GM18873 (cell line): ENCODE measurements around the gene WNT2.
A peak's percentile ranks its signal among the peaks of the same experiment; 100 is the strongest.
"Not testable (repeated sequence)": the region's sequence is repeated elsewhere in the genome, so short reads cannot be mapped to it uniquely, and the experiment has no call there.

ENCODE experiments used
- ATAC-seq: cut with Tn5 transposase; IDR thresholded peaks from one replicate; pipeline ENCODE4 v1.9.1; 2021; ENCODE audit warnings: mild to moderate bottlenecking, moderate library complexity, moderate number of reproducible peaks; ENCODE audit not compliant: unreplicated experiment, low FRiP score

The WNT2 gene

DNA sequence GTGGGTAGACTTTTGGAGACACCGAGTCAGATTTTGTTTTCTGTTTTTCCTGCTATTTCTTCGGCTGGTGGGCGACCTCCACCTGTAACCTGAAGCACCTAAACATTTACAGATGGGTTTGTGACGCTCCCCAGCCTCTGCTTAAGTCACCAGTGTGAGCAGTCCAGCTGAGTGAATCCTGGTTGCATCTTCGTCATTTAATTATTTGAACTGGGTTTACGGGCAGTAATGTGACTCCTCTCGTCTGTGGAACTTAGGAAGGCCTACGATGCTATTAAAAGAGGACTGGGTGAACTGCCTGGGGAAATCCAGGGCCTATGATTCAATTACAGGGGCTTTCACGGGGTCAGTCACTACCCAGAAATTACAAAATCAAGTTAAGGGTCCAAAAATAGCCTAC is 52.5 kb downstream of the WNT2 start:
- ATAC-seq = no peak

DNA sequence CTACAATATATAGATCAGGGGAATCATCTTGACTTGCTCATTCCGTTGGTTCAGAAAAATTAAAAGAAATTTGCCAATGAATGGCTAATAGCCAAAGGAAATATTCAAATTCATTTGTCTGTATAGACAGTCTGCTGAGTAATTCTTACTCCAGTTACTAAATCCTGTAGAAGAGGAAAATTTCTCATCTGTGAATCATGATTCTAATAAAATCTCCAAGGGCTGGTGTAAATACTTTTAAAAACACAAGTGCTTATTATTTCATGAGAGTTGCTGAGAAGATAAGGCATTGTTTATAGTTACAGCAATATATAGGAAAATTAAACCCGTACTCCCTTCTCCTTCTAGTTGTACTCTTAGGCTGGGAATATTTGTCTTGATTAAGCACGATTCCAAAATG is 53.0 kb downstream of the WNT2 start:
- no peak for ATAC-seq

DNA sequence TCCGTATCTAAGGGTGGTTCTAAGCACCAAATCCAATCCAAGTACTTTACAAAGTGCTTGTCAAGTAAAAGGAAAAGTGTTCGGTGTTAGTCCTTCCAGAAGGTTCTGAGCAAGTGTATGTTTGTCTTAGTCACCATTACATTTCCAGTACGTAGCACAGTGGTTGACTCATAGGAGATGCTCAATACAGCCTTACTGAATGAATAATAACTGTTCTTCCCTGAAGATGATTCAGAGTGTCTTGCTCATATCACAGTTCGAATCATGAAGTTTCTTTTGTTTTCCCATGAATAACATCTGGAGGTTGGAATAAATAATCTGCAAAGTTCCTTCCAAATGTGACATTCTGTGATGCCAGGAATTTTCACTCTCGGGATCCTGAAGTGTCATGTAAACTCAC is 53.4 kb downstream of the WNT2 start:
- no peak for ATAC-seq

DNA sequence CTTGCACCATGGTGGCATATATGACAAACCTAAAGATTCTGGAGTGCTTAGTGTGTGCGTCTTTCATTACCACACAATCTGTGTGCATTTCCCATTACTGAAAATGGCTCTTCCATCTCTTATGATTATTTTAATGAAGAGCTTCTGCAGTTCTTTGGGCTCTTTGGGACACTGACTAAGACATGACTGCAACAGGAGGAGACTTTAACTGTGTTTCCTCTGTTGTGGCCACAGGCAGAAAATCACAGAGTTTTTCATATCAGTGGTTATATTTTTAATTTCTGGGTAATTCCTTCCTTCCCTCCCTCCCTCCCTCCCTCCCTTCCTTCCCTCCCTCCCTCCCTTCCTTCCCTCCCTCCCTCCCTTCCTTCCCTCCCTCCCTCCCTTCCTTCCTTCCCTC is 58.1 kb downstream of the WNT2 start:
- no peak for ATAC-seq

DNA sequence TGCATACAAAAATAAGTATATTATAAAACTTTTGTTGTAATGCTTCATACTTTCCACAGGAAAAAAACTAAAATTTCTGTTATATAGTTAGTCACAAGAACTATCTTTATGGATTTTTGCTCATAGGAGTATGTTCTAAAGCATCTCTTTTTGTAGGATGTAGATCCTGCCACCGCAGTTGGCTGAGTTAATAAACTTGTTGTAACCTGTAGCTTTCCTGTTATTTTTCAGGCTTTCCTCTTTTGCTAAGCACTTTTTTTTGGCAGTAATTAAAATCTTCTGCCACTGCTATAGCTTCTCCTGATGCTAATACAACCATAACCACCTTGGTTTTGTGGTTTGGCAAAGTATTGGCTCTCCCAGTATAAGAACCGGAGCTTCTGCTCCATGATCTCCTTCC is 60.3 kb downstream of the WNT2 start:
- ATAC-seq = no peak

DNA sequence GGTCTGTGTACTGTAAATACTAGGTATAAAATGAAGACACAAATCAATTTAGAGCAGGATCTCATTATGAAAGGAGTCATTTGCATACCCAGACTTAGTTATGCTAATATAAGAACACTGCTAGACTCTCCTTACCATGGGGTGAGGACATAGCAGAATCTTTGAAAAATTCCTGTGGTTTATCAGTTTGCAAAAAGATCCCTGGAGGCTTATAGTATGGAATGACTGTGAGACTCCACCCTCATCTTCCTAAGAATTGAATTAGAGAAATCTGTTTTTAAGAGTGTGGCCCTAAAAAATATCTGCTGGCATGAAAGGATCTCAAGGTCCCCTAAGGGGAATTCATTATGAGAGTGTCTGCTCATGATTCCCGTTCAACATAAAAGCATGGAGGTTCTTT is 63.2 kb downstream of the WNT2 start:
- ATAC-seq = no peak

DNA sequence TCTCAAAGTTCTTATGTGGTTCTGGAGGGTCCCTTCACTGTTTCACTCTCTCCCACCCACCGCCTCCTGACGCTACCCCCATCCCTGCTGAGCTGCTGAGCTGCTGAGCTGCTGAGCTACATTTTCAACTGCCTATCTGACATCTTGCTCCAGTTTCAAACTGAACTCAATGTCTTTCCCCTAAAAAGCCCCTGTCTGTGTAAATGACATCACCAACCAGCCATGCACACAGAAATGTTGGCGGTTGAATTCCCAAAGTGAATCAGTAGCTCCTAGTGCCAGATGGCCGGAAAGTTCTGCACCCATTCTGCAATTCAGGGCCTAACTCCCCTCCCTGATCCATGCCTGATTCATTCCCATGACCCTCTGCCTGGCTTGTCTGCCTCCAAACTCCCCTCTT is 71.2 kb downstream of the WNT2 start:
- peak; percentile 65 for ATAC-seq

DNA sequence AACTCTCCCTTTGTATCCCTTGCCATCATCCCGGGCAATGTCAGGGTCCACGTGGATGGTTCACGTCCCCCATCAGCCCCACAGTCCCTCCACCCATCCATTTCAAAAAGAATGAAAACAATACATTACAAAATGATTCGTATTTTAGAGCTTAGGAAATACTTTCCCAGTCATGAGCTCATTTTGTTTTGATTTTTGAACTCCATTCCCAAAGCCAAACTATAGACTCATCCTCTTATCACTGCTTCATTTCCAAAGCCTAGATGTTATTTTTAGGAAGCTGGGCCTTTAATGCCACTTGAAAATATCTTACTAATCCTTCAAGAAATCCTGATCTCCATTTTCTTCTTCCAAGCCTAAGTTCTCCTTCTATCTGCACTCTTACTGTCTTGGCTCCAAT is 72.1 kb downstream of the WNT2 start:
- no peak for ATAC-seq

DNA sequence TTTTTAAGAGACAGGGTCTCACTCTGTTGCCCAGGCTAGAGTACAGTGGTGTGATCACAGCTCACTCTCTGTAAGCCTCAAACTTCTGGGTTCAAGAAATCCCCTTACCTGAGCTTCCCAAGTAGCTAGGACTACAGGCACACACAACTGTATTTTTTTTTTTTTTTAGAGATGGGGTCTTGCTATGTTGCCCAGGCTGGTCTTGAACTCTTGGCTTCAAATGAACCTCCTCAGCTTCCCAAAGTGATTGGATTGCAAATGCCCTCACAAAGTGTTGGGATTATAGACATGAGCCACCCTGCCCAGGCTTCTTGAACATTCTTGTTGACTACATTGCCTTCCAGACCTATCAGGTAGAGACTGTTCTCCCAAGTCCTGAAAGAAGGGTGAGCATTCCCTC is 72.6 kb downstream of the WNT2 start:
- ATAC-seq = no peak

DNA sequence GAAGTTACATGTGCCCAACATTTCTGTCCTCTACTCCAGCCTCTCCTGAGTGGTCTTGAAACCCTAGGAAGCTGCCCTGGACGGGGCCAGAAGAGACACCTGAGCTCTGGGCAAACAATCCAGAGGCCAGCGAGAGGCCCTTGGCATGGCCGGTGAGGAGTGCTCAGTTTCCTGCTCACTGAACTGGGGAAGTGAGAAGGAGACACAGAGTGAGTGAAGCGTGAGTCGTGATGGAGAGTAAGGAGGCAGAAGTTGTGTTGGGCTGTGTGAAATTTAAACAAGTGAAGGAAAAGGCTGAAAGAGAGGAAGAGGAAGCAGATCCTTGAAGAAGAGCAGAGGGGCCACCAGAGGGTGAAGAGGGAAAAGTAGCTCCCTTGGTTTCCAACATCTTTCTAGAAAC is 73.2 kb downstream of the WNT2 start:
- no peak for ATAC-seq

DNA sequence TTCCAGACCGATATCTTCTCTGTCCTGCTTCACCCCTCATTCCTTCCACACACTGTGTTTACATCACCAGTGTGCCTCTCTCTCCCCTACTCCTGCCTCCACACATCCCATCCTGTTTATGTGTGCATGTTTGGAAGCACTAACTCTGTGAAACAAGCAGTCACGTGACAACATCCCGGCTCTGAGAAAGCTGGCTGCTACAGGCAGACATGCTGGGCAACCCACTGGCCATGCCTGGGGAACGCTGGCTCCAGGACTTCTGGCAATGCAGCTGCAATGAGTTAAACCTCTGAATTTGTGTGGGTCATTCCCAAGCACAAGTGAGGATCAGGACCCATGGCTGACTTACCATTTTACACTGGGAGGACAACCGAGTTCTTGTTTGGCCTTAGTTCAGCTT is 74.0 kb downstream of the WNT2 start:
- ATAC-seq = no peak

DNA sequence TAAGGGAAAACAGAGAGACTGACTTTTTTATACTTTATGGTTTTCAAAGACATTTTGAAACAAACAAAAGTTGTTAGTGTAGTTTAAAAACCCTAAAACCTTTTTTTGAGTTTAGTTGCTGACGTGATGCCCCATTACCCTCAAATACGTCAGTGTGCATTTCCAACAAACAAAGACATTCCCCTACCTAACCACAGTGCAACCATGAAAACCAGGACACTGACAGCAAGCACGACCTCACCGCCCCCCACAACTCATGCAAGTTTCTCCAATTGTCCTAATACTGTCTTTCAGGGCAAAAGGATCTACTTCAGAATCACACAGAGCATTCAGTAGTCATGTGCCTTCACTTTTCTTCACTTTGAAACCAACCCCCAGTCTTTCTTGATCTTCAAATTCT is 75.0 kb downstream of the WNT2 start:
- no peak for ATAC-seq

DNA sequence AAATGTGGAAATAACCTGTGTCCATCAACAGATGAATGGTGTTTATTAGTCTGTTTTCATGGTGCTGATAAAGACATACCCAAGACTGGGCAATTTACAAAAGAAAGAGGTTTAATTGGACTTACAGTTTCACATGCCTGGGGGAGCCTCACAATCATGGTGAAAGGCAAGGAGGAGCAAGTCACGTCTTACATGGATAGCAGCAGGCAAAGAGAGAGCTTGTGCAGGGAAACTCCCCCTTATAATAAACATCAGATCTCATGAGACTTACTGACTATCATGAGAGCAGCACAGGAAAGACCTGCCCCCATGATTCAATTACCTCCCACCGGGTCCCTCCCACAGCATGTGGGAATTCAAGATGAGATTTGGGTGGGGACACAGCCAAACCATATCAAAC is 77.2 kb downstream of the WNT2 start:
- not testable (repeated sequence) for ATAC-seq

DNA sequence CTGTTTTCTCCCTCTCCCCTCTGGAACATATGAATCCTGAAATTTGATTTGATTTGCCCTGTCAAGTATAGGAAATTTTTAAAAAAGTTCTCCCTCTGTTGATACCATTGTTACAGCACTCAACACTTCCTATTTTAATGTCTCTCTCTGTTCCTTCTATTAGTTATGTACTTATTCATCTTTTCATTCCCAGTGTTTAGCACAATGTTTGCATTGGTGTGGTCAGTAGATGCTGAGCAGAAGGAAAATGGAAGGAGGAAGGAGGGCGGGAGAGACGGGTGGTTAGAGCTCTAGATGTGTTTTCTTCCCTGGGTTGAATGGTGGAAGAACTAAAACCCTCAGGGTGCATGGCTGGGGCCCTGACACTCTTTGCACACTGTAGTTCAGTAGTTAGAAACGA is 79.5 kb downstream of the WNT2 start:
- ATAC-seq = no peak

DNA sequence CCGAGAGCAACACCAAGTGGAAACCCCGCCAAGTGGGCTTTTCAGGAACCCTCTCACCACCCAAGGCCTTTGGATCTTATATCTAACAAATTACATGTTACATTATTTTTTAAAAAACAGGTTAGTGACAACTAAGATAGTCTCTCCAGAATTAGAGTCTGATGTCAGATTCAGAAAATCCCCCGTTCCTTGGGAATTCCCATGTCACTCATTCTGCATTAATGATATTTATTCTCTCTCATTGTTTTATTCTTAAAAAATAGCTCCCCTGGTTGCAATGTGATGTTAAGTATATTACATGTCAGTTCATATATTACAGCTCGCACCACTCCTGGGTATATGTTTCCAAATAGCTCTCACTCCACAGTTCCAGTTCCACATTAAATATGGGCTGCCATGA is 81.8 kb downstream of the WNT2 start:
- no peak for ATAC-seq

DNA sequence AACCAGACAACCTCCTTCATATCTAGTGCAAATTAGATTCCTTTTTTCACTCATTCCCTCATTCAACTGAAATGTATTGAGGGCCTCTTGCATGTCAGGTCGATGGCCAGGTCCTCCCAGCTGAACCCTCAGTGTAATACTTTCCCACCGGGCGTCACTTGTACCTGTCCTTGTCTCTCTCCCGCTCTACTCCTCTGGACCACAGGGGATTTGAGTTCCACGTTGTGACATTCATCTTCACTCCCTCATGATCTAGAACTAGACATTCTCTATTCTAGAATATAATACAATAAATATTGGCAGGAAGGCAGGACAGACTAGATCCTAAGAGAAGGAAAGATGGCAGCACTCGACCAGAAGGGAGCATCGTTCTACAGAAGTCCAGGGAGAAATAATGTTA is 83.9 kb downstream of the WNT2 start:
- ATAC-seq = no peak

DNA sequence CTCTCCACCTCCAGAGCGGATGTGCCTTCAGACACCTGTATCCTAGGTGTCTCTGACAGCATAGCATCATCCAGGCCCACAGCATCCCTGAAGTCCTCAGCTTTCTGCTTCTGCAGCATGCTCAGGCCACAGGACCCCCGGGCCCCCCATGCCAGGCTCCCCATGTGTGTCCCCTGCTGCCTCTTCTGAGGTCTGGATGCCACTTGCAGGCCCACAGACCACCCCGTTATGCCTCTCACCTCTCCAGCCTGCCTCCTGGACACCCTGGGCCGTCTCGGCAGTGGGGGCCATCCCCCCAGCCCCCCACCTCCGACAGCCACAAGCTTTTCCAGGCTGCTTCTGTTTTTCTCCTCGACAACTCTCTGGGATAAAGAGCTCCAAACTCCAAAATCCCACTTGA is 84.4 kb downstream of the WNT2 start:
- ATAC-seq = no peak

DNA sequence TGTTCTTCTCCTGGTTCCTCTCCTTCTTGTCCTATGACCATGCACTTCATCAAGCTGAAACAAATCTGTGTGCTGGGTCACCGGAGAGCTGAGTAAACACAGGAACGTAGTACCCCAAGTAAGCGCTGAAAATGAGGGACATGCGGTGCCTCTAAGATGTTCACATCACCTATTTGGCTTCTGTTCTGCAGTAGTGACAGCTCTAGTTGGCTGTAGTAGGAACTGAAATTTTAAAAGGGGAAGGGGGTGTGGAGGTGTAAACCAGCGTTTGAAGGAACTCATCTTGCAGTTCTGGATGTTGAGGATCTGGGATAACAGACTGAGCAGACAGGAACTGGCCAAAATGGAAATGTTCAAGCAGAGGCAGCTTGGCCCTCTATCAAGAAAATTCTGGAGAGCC is 85.2 kb downstream of the WNT2 start:
- ATAC-seq = no peak

DNA sequence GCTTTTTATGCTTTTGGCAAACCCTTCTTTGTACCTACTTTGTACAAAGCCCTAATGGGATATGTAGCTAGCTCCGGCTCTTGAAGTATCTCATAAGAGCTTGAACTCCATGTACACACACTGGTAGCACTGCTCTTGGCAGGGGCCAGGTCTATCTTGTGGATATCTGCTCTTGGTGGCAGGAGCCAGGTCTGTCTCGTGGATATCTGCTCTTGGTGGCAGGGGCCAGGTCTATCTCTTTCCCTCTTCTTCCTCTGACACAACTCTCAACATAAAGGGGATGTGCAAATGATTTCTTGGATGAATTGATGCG is 91.9 kb downstream of the WNT2 start:
- no peak for ATAC-seq

DNA sequence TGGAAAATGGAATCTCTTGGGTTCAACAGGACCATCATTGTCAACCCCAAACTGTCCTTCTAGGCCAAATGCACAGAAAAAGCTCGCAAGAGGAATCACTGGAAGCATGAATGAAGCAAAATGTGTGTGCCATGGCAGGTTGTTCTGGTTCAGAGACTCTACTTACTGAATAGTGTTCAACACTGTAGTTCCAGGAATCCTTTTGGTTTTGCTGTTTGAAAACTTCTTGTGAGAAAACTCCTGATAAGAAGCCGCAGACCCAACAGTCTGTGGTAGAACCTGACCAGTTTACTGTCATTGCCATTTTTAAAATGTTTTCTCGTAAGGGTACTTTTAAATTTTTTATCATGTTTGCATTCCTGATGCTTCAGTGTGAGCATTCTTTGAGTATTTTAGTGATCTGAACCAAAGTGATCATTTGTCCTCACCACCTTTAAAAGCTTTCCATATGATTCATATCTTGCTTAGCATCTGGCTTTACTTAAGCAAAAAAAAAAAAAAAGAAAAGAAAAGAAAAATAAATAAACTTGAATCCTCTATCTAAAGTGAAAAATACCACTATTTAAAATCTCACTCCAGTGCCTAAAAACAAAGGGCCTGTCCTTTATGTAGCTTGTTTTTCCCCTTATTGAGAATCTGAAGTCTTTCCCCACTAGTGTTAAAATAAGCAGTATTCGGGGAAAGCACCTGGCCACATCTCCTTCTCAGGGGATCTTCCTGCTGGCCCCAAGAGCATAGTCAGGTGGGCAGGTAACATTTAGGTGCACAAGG is 92.4 kb downstream of the WNT2 start:
- no peak for ATAC-seq

DNA sequence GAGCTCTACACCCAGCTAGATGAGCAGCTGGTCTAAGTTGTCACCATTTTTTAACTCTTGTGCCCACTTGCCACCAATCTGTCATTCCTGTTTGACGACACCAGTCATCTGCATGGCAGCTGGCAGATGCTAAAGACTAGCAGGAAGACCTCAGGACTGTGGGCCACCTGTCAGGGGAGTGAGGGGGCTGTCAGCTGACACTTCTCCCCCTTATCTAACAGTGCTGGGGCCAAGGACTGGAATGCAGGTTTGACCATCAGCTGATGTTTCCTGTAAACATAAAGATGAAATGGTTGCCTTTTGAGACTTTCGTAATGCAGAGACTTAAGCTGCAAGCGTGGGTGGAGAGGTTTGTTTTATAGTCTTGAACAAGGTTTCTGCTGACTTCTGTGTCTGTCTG is 93.5 kb downstream of the WNT2 start:
- ATAC-seq = no peak

DNA sequence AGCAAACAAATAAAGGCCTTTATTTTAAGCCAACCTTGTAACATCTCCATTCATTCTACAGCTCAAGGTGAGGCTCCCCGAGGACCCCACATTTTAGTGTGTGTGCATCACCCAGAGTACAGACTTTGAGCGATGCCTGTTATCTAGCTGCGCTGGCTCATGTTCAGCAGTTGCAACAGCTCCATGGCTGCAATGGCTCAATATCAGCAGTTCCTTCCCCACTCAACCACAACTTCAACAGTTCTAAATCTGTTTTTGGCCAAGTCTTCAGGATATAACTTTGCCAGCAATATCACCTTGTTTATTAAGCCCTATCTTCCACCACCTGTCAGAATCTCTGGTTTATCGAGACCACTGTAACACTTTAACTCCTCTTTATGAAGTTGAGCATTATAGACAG is 95.8 kb downstream of the WNT2 start:
- no peak for ATAC-seq

DNA sequence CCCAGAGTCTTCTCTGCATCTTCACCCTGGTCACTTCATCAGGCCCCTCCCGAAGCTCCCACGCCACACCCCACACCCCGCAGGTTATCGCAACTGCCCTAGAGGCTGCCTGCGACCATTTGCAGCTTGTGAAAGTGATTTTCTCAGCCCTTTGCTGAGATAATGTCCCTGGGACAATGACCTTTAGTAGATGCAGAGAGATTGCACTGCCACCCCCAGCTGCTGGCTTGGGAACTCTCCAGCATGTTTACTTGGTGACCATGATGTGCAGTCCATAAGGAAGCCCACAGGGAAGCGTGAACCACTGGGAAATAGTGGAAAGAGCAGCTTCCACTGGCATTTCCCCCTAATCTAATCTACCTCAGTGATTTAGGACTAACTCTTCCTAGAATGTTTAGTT is 97.3 kb downstream of the WNT2 start:
- no peak for ATAC-seq
